ENCODE results near the gene METTL13. TPM values are rescaled to one million over a fixed set of nuclear protein-coding genes. Genes with fewer than 3 reads are reported as not detected.

METTL13 gene
- total and polyA plus RNA-seq, 2 of the 8 experiments (the other 6 are each of a cell fraction or from before 2014, with no cell fraction given), result 38.1 to 66.3 TPM

DNA sequence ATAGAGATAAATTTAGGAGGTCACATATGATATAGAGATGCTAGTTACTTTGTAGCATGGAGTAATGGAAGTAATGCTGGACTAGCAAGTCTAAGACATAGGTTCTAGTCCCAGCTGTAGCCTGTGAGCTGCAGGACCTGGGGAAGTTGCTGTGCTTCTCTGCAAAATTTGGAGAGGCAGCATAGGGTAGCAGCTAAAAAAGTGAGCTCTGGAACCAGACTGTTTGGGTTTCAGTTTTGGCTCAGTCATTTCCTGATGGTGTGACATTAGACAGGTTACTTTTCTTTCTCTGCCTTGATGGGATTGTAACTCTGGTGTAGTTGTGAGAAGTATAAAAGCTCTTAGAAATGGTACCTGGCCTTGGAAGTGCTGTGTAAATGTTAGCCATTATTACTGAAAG lies 3.3 kb downstream of the METTL13 start (continued):
- no peak for TF ChIP-seq NANOG (IDR thresholded peaks at IDR 0.05; ENCODE audit: insufficient read depth, low read depth, low read length, poor library complexity, severe bottlenecking)
- no peak for TF ChIP-seq BRCA1 (IDR thresholded peaks at IDR 0.05; ENCODE audit: low read depth, low read length)
- no peak for TF ChIP-seq CTCF (IDR thresholded peaks at IDR 0.05; ENCODE audit: control extremely low read depth in 1 of 3, insufficient read depth in 1 of 3, low read depth in 1 of 3, low read length in 3 of 3)
